Thyroid gland (tissue), 4 donors: ENCODE measurements around the gene RPRML. TPM values are rescaled to one million over a fixed set of nuclear protein-coding genes. Genes with fewer than 3 reads are reported as not detected.

Experiments used
- DNase-seq, 2 donors: peaks; one replicate each; pipeline ENCODE4 v3.0.0-alpha.2; 2019
- H3K27ac ChIP-seq, 3 donors: fragments of 200-600 bp; sonication (generic); 1 replicate in 2 of 3; 2 replicates in 1 of 3; pipeline ENCODE4 v1.5.1; 2016 to 2019; ENCODE audit warnings: mild to moderate bottlenecking in 1 of 3, moderate library complexity in 1 of 3
- H3K27me3 ChIP-seq: fragments of 200-600 bp; sonication (generic); one replicate; pipeline ENCODE4 v1.5.1; 2019
- H3K36me3 ChIP-seq, 2 donors: fragments of 200-600 bp; sonication (generic); one replicate each; pipeline ENCODE4 v1.5.1; 2016 to 2019
- H3K4me1 ChIP-seq, 2 donors: fragments of 200-600 bp; sonication (generic); one replicate each; pipeline ENCODE4 v1.5.1; 2017 to 2019
- H3K4me3 ChIP-seq, 3 donors: fragments of 200-600 bp; sonication (generic); replicated peaks in 1 of 3; 1 replicate in 2 of 3; 2 replicates in 1 of 3; pipeline ENCODE4 v1.5.1; 2016; ENCODE audit warnings: mild to moderate bottlenecking in 1 of 3
- H3K9me3 ChIP-seq: fragments of 200-600 bp; sonication (generic); one replicate; pipeline ENCODE4 v1.5.1; 2017
- CTCF ChIP-seq, 6 experiments: fragments of 200-600 bp in 3 of 6; fragments of 450-650 bp in 3 of 6; sonication (generic) in 3 of 6; IDR thresholded peaks; one replicate each; pipeline ENCODE4 v1.5.1; 2016 to 2019; ENCODE audit warnings: antibody characterized with exemption in 6 of 6, mild to moderate bottlenecking in 2 of 6, inconsistent platforms in 1 of 6, moderate library complexity in 1 of 6
- POLR2A ChIP-seq, 2 donors: fragments of 450-650 bp; IDR thresholded peaks; one replicate each; pipeline ENCODE4 v1.6.1; 2017; ENCODE audit warnings: antibody characterized with exemption in 2 of 2, mild to moderate bottlenecking in 2 of 2, moderate library complexity in 1 of 2
- WGBS, 2 donors: methylation state at CpG; one replicate each; pipeline ENCODE4 v1.1.5; 2017; 5-methylcytosine and 5-hydroxymethylcytosine counted together
- intact Hi-C: fragments of 100-400 bp; cut with DNase I; formaldehyde crosslinking; loops from one replicate; pipeline ENCODE4 v1.15.1; 2023
- total RNA-seq, 4 donors: library from RNA; depleted of rRNA; stranded (reverse); fragments of >200 nt; gene quantifications; one replicate each; pipeline ENCODE4 v1.2.3, GENCODE V29; 2016

Gene RPRML
- total RNA-seq, 4 donors from 2014 or later: not detected

GRCh38 chr17:46983782-46984181, 4.7 kb upstream of the RPRML start:
- TF ChIP-seq POLR2A (IDR thresholded peaks at IDR 0.05) (no peak), CTCF (IDR thresholded peaks at IDR 0.05) (no peak)

GRCh38 chr17:46982577-46982976, 3.5 kb upstream of the RPRML start:
- peaks cover 17 to 20% of the 10 kb centered on the region in 2 donors for H3K4me1 ChIP-seq
- no peak for TF ChIP-seq POLR2A (IDR thresholded peaks at IDR 0.05)
- TF ChIP-seq CTCF (IDR thresholded peaks at IDR 0.05): no peak
- H3K4me3 ChIP-seq: no peak overlapping the region
- DNase-seq: no peak
- H3K27me3 ChIP-seq: peaks cover 13% of the 10 kb centered on the region
- intact Hi-C loops: no loop called here
- H3K9me3 ChIP-seq: no peaks in the 10 kb centered on the region
- H3K27ac ChIP-seq: no peak overlapping the region
- 88 to 91% methylated on average over 6 of the region's 6 CpGs for WGBS, 2 donors
- no peaks in the 10 kb centered on the region for H3K36me3 ChIP-seq

More at GRCh38 chr17:46983782-46984181, 4.7 kb upstream of the RPRML start:
- intact Hi-C loops: no loop called here
- DNase-seq: no peak
- H3K27me3 ChIP-seq: peaks cover 3% of the 10 kb centered on the region
- H3K27ac ChIP-seq: no peak overlapping the region
- no peaks in the 10 kb centered on the region for H3K9me3 ChIP-seq
- no peaks in the 10 kb centered on the region for H3K36me3 ChIP-seq
- H3K4me1 ChIP-seq: peaks cover 9 to 10% of the 10 kb centered on the region in 2 donors
- H3K4me3 ChIP-seq: no peak overlapping the region
- 67 to 72% methylated on average over 6 of the region's 6 CpGs for WGBS, 2 donors

GRCh38 chr17:46978489-46979146, 435 bp downstream of the RPRML start:
- no peak for DNase-seq
- intact Hi-C loops: no loop called here
- WGBS, 2 donors: 0 to 1% methylated on average over 4 to 32 of the region's 83 CpGs

GRCh38 chr17:46977750-46978488, 1.1 kb downstream of the RPRML start:
- Histone ChIP-seq H3K27ac (no peak overlapping the region), H3K9me3 (no peaks in the 10 kb centered on the region), H3K4me1 (peaks cover 17 to 20% of the 10 kb centered on the region in 2 donors), H3K36me3 (no peaks in the 10 kb centered on the region), H3K27me3 (peaks cover 13% of the 10 kb centered on the region), H3K4me3 (peak overlapping the region in 1 of 3 donors; percentile 46)
- no peak for TF ChIP-seq POLR2A (IDR thresholded peaks at IDR 0.05)
- no peak for TF ChIP-seq CTCF (IDR thresholded peaks at IDR 0.05)
- no peak for DNase-seq
- 8 to 16% methylated on average over 31 to 33 of the region's 36 CpGs for WGBS, 2 donors
- intact Hi-C loops: no loop called here

More at GRCh38 chr17:46978489-46979146, 435 bp downstream of the RPRML start:
- Histone ChIP-seq H3K27ac (no peak overlapping the region), H3K36me3 (no peaks in the 10 kb centered on the region), H3K4me3 (peak overlapping the region; percentile 22 to 80 (median 46)), H3K4me1 (peaks cover 17 to 20% of the 10 kb centered on the region in 2 donors), H3K9me3 (no peaks in the 10 kb centered on the region), H3K27me3 (peaks cover 13% of the 10 kb centered on the region)
- TF ChIP-seq CTCF (IDR thresholded peaks at IDR 0.05) (no peak), POLR2A (IDR thresholded peaks at IDR 0.05) (no peak)

GRCh38 chr17:46977348-46977747, 1.7 kb downstream of the RPRML start:
- Histone ChIP-seq H3K27ac (no peak overlapping the region), H3K36me3 (no peaks in the 10 kb centered on the region), H3K27me3 (peaks cover 13% of the 10 kb centered on the region), H3K4me3 (no peak overlapping the region), H3K9me3 (no peaks in the 10 kb centered on the region), H3K4me1 (peaks cover 17 to 20% of the 10 kb centered on the region in 2 donors)
- peak; percentile 18 to 25 for DNase-seq
- TF ChIP-seq CTCF (IDR thresholded peaks at IDR 0.05): peak in 2 of 6 experiments; percentile 7 to 11
- no peak for TF ChIP-seq POLR2A (IDR thresholded peaks at IDR 0.05)
- WGBS, 2 donors: 25 to 33% methylated on average over 7 of the region's 7 CpGs
- intact Hi-C loops: no loop called here
